OCI-LY3 (cell line): ENCODE measurements around the gene MAST2.

Source experiments
- EZH2phosphoT487 ChIP-seq: fragments of 200-600 bp; shearing (Covaris generic); IDR thresholded peaks from 2 replicates; pipeline ENCODE4 v1.6.1; 2018; ENCODE audit warnings: antibody characterized with exemption, mixed run types, low read depth
- TF ChIP-seq, protein P1 (sequence below): fragments of 200-600, 300-600 bp; sonication (generic); IDR thresholded peaks from 2 replicates; pipeline ENCODE4 v1.5.1; 2014; ENCODE audit warnings: antibody characterized with exemption, low read length, low read depth

DNA sequence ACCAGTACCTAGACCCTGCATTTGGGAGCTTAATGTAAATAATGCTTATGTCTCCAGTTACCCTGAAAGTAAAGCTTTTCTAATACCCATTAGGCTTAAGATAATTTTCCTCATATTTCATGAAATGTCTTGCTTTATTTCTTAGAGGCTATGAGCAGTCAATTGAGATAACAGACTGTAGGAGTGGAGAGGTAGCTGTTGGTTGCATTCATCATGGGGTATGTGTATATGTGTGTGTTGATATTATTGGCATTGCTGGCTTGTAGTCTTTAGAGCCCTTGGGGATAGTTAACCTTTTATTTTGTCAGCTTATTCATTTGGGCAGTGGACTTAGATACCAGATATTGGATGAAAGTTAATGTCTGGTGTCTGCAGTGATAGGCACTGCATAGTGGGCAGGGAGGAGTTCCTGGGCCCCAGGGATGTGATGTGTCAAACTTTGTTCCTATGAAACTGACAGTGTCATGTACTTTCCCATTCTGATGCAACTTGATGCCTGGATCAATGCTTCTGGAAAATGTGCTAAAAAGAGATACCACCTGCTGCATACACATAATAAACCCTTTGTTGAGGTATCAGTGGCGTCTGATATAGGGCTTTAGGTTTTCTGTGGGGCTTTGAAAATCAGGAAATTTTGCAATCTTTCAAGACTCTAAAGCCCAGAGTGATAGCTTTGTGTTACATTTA lies 83.9 kb downstream of the MAST2 start:
- TF ChIP-seq, protein P1, sequence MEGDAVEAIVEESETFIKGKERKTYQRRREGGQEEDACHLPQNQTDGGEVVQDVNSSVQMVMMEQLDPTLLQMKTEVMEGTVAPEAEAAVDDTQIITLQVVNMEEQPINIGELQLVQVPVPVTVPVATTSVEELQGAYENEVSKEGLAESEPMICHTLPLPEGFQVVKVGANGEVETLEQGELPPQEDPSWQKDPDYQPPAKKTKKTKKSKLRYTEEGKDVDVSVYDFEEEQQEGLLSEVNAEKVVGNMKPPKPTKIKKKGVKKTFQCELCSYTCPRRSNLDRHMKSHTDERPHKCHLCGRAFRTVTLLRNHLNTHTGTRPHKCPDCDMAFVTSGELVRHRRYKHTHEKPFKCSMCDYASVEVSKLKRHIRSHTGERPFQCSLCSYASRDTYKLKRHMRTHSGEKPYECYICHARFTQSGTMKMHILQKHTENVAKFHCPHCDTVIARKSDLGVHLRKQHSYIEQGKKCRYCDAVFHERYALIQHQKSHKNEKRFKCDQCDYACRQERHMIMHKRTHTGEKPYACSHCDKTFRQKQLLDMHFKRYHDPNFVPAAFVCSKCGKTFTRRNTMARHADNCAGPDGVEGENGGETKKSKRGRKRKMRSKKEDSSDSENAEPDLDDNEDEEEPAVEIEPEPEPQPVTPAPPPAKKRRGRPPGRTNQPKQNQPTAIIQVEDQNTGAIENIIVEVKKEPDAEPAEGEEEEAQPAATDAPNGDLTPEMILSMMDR: no peak
- TF ChIP-seq EZH2phosphoT487: no peak
